Inflammatory macrophage treated with lipopolysaccharide for 1 hour (primary cell): Measurements from ENCODE around the gene NMU.
"Not testable (repeated sequence)": the region's sequence is repeated elsewhere in the genome, so short reads cannot be mapped to it uniquely, and the experiment has no call there.

Experiments
- DNase-seq, 2 donors: peaks; one replicate each; pipeline ENCODE4 v3.0.0-alpha.2; 2020 to 2022

The NMU gene

GRCh38 chr4:55553441-55554201, 82.5 kb downstream of the NMU start:
- DNase-seq = no peak

DNA sequence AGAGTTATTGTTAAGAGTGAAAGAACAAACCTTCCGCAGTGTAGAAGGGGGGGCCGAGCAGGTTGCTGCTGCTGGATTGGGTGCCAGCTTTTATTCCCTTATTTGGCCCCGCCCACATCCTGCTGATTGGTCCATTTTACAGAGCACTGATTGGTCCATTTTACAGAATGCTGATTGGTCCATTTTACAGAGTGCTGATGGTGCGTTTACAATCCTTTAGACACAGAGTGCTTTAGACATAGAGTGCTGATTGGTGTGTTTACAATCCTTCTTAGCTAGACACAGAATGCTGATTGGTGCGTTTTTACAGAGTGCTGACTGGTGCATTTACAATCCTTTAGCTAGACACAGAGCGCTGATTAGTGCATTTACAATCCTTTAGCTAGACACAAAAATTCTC, 84.1 kb downstream of the NMU start:
- not testable (repeated sequence) for DNase-seq

DNA sequence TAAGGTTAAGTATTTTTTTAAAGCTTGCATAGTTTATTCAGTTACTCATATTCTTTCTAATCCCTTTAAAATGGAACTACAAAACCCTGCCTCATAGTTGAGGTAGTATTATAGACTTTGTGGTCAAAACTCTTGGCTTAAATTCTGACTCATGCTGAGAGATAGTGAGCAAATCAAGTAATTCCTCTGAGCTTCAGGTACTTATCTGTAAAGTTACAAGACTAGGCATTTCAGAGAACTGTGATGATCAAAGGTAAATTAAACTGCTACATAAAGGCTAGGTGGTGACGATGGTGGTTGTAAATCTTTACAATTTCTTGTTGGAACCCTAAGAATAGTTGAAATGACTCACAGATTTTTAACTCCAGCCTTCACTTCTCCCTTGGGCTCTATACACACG, 86.2 kb downstream of the NMU start:
- DNase-seq = no peak

DNA sequence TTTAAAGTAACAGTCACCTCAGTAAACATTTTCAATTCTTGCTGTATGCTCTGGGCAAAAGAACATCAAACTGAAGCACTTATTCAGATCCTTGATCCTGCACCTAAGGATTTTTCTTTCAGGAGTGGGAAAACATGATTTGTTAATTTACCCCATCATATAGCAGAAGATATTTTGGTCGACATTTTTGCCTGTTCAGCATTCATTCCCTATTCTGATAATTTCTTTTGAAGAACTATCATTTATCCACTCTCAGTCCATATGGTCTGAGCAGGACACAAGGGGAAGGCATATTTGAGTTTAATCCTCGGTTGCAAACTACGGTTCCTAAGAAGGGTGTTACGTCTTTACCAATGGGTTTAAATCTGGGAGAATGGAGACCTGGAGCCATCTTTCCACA, 88.2 kb downstream of the NMU start:
- no peak for DNase-seq

DNA sequence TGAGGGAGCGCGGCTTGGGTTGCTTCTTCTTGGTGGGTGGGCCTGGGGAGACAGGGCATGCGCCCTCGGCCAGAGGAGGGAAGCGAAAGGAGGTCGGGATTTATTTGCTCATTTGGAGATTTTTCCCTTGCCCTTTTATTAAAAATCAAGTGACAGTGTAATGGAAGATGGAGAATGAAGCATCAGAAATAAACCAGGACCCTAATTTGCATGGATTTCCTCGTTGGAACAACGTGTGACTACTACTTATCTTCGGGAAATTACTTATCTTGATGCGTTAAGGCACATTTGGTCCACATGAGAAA, 88.7 kb downstream of the NMU start:
- no peak for DNase-seq

DNA sequence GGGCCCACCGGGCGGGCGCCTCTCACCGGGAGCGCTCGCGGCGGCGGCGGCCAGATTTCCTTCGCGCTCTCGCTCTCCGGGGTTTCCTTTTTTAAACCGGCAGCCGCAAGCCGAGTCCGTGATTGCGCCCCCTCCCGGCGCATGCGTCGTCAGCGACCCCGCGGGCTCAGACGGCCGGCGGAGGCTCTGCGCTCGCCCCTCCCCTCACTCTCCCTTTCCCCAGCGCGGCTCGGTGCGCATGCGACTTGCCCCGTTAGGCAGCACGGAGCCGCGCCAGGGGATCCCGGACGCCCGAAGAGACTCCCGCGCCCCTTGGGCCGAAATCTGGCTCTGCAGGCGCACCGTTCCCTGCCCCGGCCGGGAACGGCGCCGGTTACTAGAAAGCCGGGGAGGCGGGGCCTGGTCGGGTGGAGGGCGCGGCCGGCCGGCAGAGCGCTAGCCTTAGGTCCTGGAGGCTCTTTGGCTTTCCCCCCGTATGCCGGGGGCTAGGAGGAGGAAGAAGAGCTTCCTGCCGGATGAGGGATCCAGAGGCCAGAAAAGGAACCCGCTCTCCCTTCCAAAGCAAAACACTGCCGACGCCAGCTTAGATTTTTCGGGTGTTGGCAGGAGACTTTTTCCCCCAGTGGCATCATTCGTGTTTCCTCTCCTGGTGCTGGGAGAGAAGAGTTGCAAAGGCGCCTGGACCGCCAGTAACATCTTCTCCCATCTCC, 89.2 kb downstream of the NMU start, which contains the start of gene CLOCK:
TSS of gene CLOCK (minus strand) at position 154 of the 710 bp plus-strand sequence. CDS start 64,124 bp downstream, outside the sequence.
- peak; percentile 68 to 81 for DNase-seq

- no peak for DNase-seq
These were observed 89.7 kb downstream of the NMU start for GRCh38 chr4:55546506-55546755.

DNA sequence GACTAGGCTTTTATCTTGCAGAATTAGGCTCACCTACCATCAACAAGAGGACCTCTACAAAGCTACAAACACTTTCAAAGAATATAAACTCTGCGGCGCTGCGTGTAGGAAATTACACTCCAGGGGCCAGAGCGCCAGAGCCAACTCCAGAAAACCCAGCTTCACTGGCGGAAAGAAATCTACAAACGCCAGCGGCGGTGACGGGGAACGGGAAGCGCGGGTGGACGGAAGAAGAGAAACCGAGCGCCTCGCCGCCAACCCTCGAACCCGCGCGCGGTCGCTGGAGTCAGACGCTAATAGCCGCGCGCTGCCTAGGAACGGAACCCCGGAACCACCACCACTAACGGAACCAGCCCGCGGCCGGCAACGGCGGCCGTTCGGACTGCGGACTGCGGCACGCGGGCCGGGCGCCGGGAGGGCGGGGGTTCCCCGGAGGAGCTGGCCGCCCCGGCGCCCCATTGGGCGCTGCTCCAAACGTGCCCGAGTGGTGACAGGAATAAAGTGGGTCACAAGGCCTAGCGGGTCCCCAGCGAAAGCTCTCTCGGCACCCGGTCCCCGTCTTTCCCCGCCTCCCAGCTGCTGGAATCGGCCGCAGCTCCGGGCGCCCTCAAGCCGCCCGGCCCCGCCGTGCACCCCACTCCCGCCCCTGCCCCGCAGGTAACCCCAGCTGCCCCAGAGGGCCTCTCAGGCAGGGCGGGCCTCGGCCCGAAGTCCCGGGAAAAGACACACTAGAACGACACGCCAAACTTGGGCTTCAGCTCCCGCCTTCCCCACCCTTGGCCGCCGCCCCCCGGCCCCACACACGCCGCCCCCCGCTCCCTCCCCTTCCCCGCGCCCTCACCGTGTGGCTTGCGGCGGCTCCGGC, 90.2 kb downstream of the NMU start:
- DNase-seq = peak; percentile 70 to 83
